ENCODE data around the gene NHLRC3. TPM values are rescaled to one million over a fixed set of nuclear protein-coding genes. Genes with fewer than 3 reads are reported as not detected.
"Not testable (repeated sequence)": the region's sequence is repeated elsewhere in the genome, so short reads cannot be mapped to it uniquely, and the experiment has no call there.

NHLRC3 gene, protein sequence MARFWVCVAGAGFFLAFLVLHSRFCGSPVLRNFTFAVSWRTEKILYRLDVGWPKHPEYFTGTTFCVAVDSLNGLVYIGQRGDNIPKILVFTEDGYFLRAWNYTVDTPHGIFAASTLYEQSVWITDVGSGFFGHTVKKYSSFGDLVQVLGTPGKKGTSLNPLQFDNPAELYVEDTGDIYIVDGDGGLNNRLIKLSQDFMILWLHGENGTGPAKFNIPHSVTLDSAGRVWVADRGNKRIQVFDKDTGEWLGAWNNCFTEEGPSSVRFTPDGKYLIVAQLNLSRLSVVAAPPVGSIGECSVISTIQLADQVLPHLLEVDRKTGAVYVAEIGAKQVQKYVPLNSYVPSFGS
- total RNA-seq (10 to 100 TPM; 17.3 to 26.0 (median 20.5) TPM), polyA plus RNA-seq (10 to 100 TPM; 11.1 to 22.0 TPM)
- long read RNA-seq, donor 1, transcript NHLRC3-204 (2 exons, 3,237 nt): major isoform, 5 of 34 reads
- long read RNA-seq, donor 1, partial matches to known transcripts: 7 of 34 reads
- long read RNA-seq, donor 1, other reads (novel, unspliced or antisense): 17 of 34 reads
- long read RNA-seq, donor 2, partial matches to known transcripts: 0 of 4 reads
- long read RNA-seq, donor 2, other reads (novel, unspliced or antisense): 0 of 4 reads
- long read RNA-seq, donor 3, transcript NHLRC3-202 (7 exons, 3,549 nt): major isoform, 5 of 14 reads
- long read RNA-seq, donor 3, partial matches to known transcripts: 4 of 14 reads
- long read RNA-seq, donor 3, other reads (novel, unspliced or antisense): 2 of 14 reads

- Histone ChIP-seq H3K27ac (peak within 1 kb of the TSS in 1 of 2 donors; percentile 78), H3K27me3 (no peaks in the 10 kb centered on the region), H3K4me1 (ENCODE audit: insufficient read depth) (peaks cover 2% of the 10 kb centered on the region), H3K9me3 (no peaks in the 10 kb centered on the region), H3K4me3 (peak within 1 kb of the TSS; percentile 94), H3K36me3 (no peaks in the 10 kb centered on the region)
- 0% methylated on average over 40 to 41 of the region's 41 CpGs for WGBS, 3 donors
- peak; percentile 94 to 97 (median 96) for DNase-seq
- intact Hi-C loops (cut with DNase I): no loop called here
- TF ChIP-seq EP300 (IDR thresholded peaks at IDR 0.05): no peak
- TF ChIP-seq, protein P1, sequence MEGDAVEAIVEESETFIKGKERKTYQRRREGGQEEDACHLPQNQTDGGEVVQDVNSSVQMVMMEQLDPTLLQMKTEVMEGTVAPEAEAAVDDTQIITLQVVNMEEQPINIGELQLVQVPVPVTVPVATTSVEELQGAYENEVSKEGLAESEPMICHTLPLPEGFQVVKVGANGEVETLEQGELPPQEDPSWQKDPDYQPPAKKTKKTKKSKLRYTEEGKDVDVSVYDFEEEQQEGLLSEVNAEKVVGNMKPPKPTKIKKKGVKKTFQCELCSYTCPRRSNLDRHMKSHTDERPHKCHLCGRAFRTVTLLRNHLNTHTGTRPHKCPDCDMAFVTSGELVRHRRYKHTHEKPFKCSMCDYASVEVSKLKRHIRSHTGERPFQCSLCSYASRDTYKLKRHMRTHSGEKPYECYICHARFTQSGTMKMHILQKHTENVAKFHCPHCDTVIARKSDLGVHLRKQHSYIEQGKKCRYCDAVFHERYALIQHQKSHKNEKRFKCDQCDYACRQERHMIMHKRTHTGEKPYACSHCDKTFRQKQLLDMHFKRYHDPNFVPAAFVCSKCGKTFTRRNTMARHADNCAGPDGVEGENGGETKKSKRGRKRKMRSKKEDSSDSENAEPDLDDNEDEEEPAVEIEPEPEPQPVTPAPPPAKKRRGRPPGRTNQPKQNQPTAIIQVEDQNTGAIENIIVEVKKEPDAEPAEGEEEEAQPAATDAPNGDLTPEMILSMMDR (IDR thresholded peaks at IDR 0.05): peak in 1 of 3 donors; percentile 33
Observed at GRCh38 chr13:39037880-39038568, at the start of gene NHLRC3, which contains the start of gene PROSER1. Gene NHLRC3, plus strand, starts transcription at chr13:39038456. Its CDS starts 184 bp downstream, at chr13:39038640. Gene PROSER1, minus strand, starts transcription at chr13:39038089. Its CDS starts 847 bp downstream, at chr13:39037242.

- Histone ChIP-seq H3K4me1 (ENCODE audit: insufficient read depth) (peaks cover 2% of the 10 kb centered on the region), H3K27ac (no peak within 1 kb of the TSS), H3K36me3 (no peaks in the 10 kb centered on the region), H3K4me3 (no peak within 1 kb of the TSS), H3K9me3 (no peaks in the 10 kb centered on the region), H3K27me3 (no peaks in the 10 kb centered on the region)
- intact Hi-C loops (cut with DNase I): no loop called here
- TF ChIP-seq EP300 (IDR thresholded peaks at IDR 0.05): no peak
- no peak for TF ChIP-seq POLR2A (IDR thresholded peaks at IDR 0.05)
- TF ChIP-seq, protein P1 (IDR thresholded peaks at IDR 0.05): no peak
- DNase-seq: no peak
Observed at GRCh38 chr13:38990693-38991092, 47.6 kb upstream of the NHLRC3 start, which contains the start of gene STOML3. Gene STOML3, minus strand, starts transcription at chr13:38990831. Its CDS starts 110 bp downstream, at chr13:38990721.

DNA sequence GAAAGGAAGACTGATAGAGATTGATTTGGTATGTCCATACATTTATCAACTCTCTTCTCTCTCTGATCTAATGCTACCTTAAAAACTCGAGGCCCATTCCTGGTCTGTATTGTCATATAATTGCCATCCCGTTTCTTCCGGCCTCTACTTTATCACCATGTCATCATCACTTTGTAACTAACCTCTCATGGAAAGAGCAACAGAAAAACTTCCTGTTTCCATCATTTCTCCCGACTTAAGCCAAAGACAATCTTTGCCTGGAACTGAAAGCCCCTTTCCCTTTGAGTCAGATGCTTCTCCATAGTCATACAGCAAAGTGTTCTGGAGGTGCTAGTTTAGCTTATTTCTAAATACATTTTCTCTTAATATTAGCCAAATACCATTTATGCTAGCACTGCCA is 44.9 kb upstream of the NHLRC3 start:
- 62 to 78% (median 75%) methylated on average over 4 of the region's 4 CpGs for WGBS, 3 donors
- intact Hi-C loops (cut with DNase I): no loop called here
- no peaks in the 10 kb centered on the region for H3K36me3 ChIP-seq
- TF ChIP-seq, protein P1 (IDR thresholded peaks at IDR 0.05): no peak
- no peak for TF ChIP-seq POLR2A (IDR thresholded peaks at IDR 0.05)
- no peak for TF ChIP-seq EP300 (IDR thresholded peaks at IDR 0.05)
- no peak overlapping the region for H3K27ac ChIP-seq
- H3K27me3 ChIP-seq: no peaks in the 10 kb centered on the region
- no peak overlapping the region for H3K4me3 ChIP-seq
- no peaks in the 10 kb centered on the region for H3K9me3 ChIP-seq
- DNase-seq: no peak
- no peaks in the 10 kb centered on the region for H3K4me1 ChIP-seq (ENCODE audit: insufficient read depth)

- no peaks in the 10 kb centered on the region for H3K36me3 ChIP-seq
- no peak overlapping the region for H3K4me3 ChIP-seq
- no peaks in the 10 kb centered on the region for H3K9me3 ChIP-seq
- intact Hi-C loops (cut with DNase I): no loop called here
- H3K27ac ChIP-seq: no peak overlapping the region
- WGBS, 3 donors: 62 to 73% (median 71%) methylated on average over 3 of the region's 3 CpGs
- H3K27me3 ChIP-seq: no peaks in the 10 kb centered on the region
- no peak for TF ChIP-seq EP300 (IDR thresholded peaks at IDR 0.05)
- TF ChIP-seq, protein P1 (IDR thresholded peaks at IDR 0.05): no peak
- TF ChIP-seq POLR2A (IDR thresholded peaks at IDR 0.05): no peak
- no peaks in the 10 kb centered on the region for H3K4me1 ChIP-seq (ENCODE audit: insufficient read depth)
- DNase-seq: no peak
Observed at GRCh38 chr13:38998739-38999138, 39.5 kb upstream of the NHLRC3 start.

- H3K4me3 ChIP-seq; H3K9me3 ChIP-seq; H3K27me3 ChIP-seq; intact Hi-C loops (cut with DNase I); H3K27ac ChIP-seq; H3K36me3 ChIP-seq; H3K4me1 ChIP-seq (ENCODE audit: insufficient read depth); DNase-seq: not testable (repeated sequence)
- WGBS, 3 donors: 81 to 93% (median 83%) methylated on average over 20 to 29 of the region's 29 CpGs
Observed at GRCh38 chr13:39006371-39007111, 31.7 kb upstream of the NHLRC3 start.
